Measurements from ENCODE around the gene TNNI3K.

- TF ChIP-seq POLR2A (IDR thresholded peaks at IDR 0.05), result no peak
- TF ChIP-seq CTCF (IDR thresholded peaks at IDR 0.05), result no peak
Observed at GRCh38 chr1:74530892-74531291, 295.7 kb downstream of the TNNI3K start.
